ENCODE measurements around the gene MICALL2. TPM values are rescaled to one million over a fixed set of nuclear protein-coding genes. Genes with fewer than 3 reads are reported as not detected.

MICALL2 gene
- total and polyA plus RNA-seq, 4 donors, result 19.0 to 70.6 (median 41.0) TPM

DNA sequence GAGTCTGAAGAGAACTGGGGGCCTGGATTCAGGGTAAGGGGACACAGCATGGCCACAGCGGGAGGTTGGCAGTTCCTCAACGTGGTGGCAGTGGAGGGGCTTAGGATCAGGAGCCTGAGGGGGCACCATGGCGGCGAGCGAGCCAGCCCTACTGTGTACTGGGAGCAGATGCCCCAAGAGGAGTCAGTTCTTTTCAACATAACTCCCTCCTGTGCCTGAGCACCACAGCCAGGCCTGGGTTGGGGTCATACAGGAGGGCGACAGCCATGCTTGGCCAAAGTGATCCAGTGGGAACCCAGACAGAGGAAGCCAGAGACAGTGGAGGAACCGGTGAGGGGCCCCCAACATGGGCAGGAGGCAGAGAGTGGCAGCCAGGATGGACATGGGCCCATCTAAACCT, 65.8 kb downstream of the MICALL2 start:
- no peak for DNase-seq
- Histone ChIP-seq H3K9ac (ENCODE audit: insufficient read depth in 1 of 2, low read length in 2 of 2) (no peak overlapping the region), H3K27me3 (ENCODE audit: control insufficient read depth in 3 of 3, insufficient read depth in 3 of 3, low read length in 2 of 3) (peaks cover 3 to 21% (median 11%) of the 10 kb centered on the region in 3 donors)

DNA sequence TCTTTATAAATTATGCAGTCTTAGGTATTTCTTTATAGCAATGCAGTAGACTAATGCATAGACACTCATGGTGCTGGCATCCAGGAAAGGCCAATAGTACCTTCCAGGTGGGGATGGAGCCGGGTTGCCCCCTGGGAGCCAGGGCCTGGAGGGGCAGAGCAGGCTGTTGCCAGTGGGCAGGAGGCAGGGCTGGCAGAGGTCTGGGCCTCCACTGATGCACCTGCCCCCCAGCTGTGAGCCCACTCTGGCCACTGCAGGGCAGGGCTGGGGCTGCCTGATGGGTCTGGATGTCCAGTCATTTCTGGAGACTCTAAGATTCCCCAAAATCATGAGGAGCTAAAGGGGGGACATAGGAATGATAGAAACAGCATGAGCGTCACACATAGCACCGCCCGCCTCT, 66.7 kb downstream of the MICALL2 start:
- H3K27me3 ChIP-seq (ENCODE audit: control insufficient read depth in 3 of 3, insufficient read depth in 3 of 3, low read length in 2 of 3), result peaks cover 3 to 26% (median 11%) of the 10 kb centered on the region in 3 donors

More for the DNA sequence above, 65.8 kb downstream of the MICALL2 start:
- no peak for ATAC-seq (ENCODE audit: insufficient read depth, low FRiP score)
- H3K27ac ChIP-seq (ENCODE audit: low read depth in 1 of 2, low read length in 1 of 2), result no peak overlapping the region
- no peaks in the 10 kb centered on the region for H3K36me3 ChIP-seq (ENCODE audit: control insufficient read depth in 4 of 4, insufficient read depth in 4 of 4, low read length in 4 of 4)
- WGBS, 2 donors, result 79 to 81% methylated on average over 7 of the region's 7 CpGs
- no peak overlapping the region for H3K4me3 ChIP-seq
- no peak for TF ChIP-seq CTCF (IDR thresholded peaks at IDR 0.05; ENCODE audit: control extremely low read depth, extremely low read depth)
- peaks cover 0 to 3% (median 0%) of the 10 kb centered on the region in 5 donors for H3K4me1 ChIP-seq (ENCODE audit: control insufficient read depth in 5 of 5, insufficient read depth in 5 of 5, low read length in 5 of 5)
- peaks cover 0 to 32% (median 3%) of the 10 kb centered on the region in 4 donors for H3K9me3 ChIP-seq (ENCODE audit: control insufficient read depth in 4 of 4, insufficient read depth in 3 of 4, low read length in 3 of 4)

DNA sequence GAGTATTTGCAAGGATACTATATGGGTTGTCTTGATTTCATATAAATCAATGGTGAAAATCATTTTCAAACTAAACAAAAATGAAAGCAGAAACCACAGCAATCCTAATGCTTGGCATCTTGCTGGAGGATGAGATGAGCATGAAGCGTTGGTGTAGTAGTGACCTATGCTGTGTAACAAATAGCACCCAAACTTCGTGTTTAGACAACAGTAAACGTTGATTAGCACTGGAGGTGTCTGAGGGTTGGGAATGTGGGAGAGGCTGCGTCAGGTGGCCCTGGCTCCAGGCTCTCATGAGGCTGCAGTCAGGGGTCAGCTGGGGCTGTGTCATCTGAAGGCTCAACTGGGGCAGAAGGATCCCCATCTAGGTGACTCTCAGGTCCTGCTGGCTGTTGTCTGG, 67.8 kb downstream of the MICALL2 start:
- Histone ChIP-seq H3K9ac (ENCODE audit: insufficient read depth in 1 of 2, low read length in 2 of 2) (no peak overlapping the region), H3K36me3 (ENCODE audit: control insufficient read depth in 4 of 4, insufficient read depth in 4 of 4, low read length in 4 of 4) (no peaks in the 10 kb centered on the region), H3K27ac (ENCODE audit: low read depth in 1 of 2, low read length in 1 of 2) (no peak overlapping the region), H3K9me3 (ENCODE audit: control insufficient read depth in 4 of 4, insufficient read depth in 3 of 4, low read length in 3 of 4) (peaks cover 0 to 28% (median 3%) of the 10 kb centered on the region in 4 donors), H3K4me3 (no peak overlapping the region), H3K4me1 (ENCODE audit: control insufficient read depth in 5 of 5, insufficient read depth in 5 of 5, low read length in 5 of 5) (peaks cover 0 to 3% (median 0%) of the 10 kb centered on the region in 5 donors), H3K27me3 (ENCODE audit: control insufficient read depth in 3 of 3, insufficient read depth in 3 of 3, low read length in 2 of 3) (peaks cover 3 to 34% (median 11%) of the 10 kb centered on the region in 3 donors)
- ATAC-seq (ENCODE audit: insufficient read depth, low FRiP score) (no peak), DNase-seq (no peak)
- WGBS, 2 donors, result 83 to 90% methylated on average over 4 of the region's 4 CpGs
- no peak for TF ChIP-seq CTCF (IDR thresholded peaks at IDR 0.05; ENCODE audit: control extremely low read depth, extremely low read depth)

More for the DNA sequence above, 66.7 kb downstream of the MICALL2 start:
- no peak for TF ChIP-seq CTCF (IDR thresholded peaks at IDR 0.05; ENCODE audit: control extremely low read depth, extremely low read depth)
- Histone ChIP-seq H3K4me3 (no peak overlapping the region), H3K9me3 (ENCODE audit: control insufficient read depth in 4 of 4, insufficient read depth in 3 of 4, low read length in 3 of 4) (peaks cover 0 to 30% (median 3%) of the 10 kb centered on the region in 4 donors), H3K36me3 (ENCODE audit: control insufficient read depth in 4 of 4, insufficient read depth in 4 of 4, low read length in 4 of 4) (no peaks in the 10 kb centered on the region), H3K4me1 (ENCODE audit: control insufficient read depth in 5 of 5, insufficient read depth in 5 of 5, low read length in 5 of 5) (peaks cover 0 to 3% (median 0%) of the 10 kb centered on the region in 5 donors), H3K9ac (ENCODE audit: insufficient read depth in 1 of 2, low read length in 2 of 2) (no peak overlapping the region), H3K27ac (ENCODE audit: low read depth in 1 of 2, low read length in 1 of 2) (no peak overlapping the region)
- 91 to 95% methylated on average over 4 of the region's 4 CpGs for WGBS, 2 donors
- DNase-seq, result no peak
- ATAC-seq (ENCODE audit: insufficient read depth, low FRiP score), result no peak
